Measurements from ENCODE around the gene XKR7. TPM values are rescaled to one million over a fixed set of nuclear protein-coding genes. Genes with fewer than 3 reads are reported as not detected.

XKR7 gene
- total RNA-seq, 1 donor from 2014 or later, result 0.48 TPM

DNA sequence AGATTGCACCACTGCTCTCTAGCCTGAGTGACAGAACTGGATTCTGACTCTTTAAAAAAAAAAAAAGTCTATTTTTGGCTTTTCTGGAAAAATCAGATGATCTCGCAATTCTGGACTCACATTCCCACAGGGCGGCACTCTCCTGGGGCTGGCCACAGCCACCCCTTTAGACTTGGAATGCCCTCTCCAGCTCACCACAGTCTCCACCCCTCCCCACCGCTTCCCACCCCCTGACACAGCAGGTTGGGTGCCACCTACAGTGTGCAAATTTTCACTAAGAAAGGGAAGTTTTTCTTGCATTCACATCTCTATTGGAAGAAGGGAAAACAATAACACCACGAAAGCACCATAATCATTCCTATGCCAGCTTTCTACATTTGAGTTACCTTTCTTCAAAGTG, 31.5 kb upstream of the XKR7 start:
- TF ChIP-seq, protein P1, sequence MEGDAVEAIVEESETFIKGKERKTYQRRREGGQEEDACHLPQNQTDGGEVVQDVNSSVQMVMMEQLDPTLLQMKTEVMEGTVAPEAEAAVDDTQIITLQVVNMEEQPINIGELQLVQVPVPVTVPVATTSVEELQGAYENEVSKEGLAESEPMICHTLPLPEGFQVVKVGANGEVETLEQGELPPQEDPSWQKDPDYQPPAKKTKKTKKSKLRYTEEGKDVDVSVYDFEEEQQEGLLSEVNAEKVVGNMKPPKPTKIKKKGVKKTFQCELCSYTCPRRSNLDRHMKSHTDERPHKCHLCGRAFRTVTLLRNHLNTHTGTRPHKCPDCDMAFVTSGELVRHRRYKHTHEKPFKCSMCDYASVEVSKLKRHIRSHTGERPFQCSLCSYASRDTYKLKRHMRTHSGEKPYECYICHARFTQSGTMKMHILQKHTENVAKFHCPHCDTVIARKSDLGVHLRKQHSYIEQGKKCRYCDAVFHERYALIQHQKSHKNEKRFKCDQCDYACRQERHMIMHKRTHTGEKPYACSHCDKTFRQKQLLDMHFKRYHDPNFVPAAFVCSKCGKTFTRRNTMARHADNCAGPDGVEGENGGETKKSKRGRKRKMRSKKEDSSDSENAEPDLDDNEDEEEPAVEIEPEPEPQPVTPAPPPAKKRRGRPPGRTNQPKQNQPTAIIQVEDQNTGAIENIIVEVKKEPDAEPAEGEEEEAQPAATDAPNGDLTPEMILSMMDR (IDR thresholded peaks at IDR 0.05; ENCODE audit: insufficient read depth, low read depth, low read length), result no peak
- no peak for TF ChIP-seq EZH2 (IDR thresholded peaks at IDR 0.05; ENCODE audit: insufficient read depth, low read length)
- Mint-ChIP-seq H3K36me3 (ENCODE audit: low read depth, unreplicated experiment) (no peaks in the 10 kb centered on the region), H3K4me3 (ENCODE audit: unreplicated experiment) (no peak overlapping the region), H3K27me3 (ENCODE audit: low read depth, unreplicated experiment) (peaks cover 9% of the 10 kb centered on the region), H3K9me3 (ENCODE audit: unreplicated experiment) (no peaks in the 10 kb centered on the region), H3K4me1 (ENCODE audit: low read depth, unreplicated experiment) (no peaks in the 10 kb centered on the region), H3K27ac (ENCODE audit: unreplicated experiment) (no peak overlapping the region)
- H3K79me2 ChIP-seq (ENCODE audit: insufficient read depth, low read length), result no peaks in the 10 kb centered on the region
- no peaks in the 10 kb centered on the region for H3K36me3 ChIP-seq (ENCODE audit: insufficient read depth, low read length)
- H3K4me1 ChIP-seq (ENCODE audit: insufficient read depth, low read length), result no peaks in the 10 kb centered on the region
- H3K9ac ChIP-seq (ENCODE audit: low read length), result no peak overlapping the region
- H3K9me3 ChIP-seq (ENCODE audit: insufficient read depth, low read depth, low read length), result no peaks in the 10 kb centered on the region
- FAIRE-seq, result no peak
- no peak overlapping the region for H3K27ac ChIP-seq (ENCODE audit: low read depth, low read length)
- no peak overlapping the region for H2AFZ ChIP-seq (ENCODE audit: low read depth, low read length)
- H3K4me2 ChIP-seq (ENCODE audit: low read length), result no peak overlapping the region
- H3K27me3 ChIP-seq (ENCODE audit: insufficient read depth, low read length), result no peaks in the 10 kb centered on the region
- no peak overlapping the region for H3K4me3 ChIP-seq (ENCODE audit: insufficient read depth, low read depth, low read length)
- no peaks in the 10 kb centered on the region for H4K20me1 ChIP-seq (ENCODE audit: insufficient read depth, low read length)
- DNase-seq (ENCODE audit: low read depth), result no peak

DNA sequence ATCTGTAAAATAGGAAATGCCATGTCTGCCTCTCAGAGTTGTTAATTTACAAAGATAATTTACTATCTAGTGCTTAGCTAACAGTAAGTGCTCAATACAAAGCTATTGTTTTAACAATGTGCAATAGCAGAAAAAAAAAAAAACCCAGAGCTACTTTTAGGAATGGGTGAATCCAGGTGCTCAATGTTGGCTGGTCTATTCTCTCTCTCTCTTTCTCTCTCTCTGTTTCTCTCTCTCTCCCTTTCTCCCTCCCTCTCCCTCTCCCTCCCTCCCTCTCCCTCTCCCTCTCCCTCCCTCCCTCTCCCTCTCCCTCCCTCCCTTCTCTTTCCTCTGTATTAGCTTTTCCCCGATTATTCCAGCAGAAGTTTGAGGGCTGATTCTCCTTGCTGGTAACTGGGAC, 30.1 kb upstream of the XKR7 start:
- Histone ChIP-seq H3K4me3 (ENCODE audit: insufficient read depth, low read depth, low read length) (no peak overlapping the region), H2AFZ (ENCODE audit: low read depth, low read length) (no peak overlapping the region), H3K27ac (ENCODE audit: low read depth, low read length) (no peak overlapping the region), H3K9me3 (ENCODE audit: insufficient read depth, low read depth, low read length) (no peaks in the 10 kb centered on the region), H4K20me1 (ENCODE audit: insufficient read depth, low read length) (no peaks in the 10 kb centered on the region), H3K4me1 (ENCODE audit: insufficient read depth, low read length) (no peaks in the 10 kb centered on the region), H3K9ac (ENCODE audit: low read length) (no peak overlapping the region), H3K4me2 (ENCODE audit: low read length) (no peak overlapping the region), H3K27me3 (ENCODE audit: insufficient read depth, low read length) (no peaks in the 10 kb centered on the region), H3K79me2 (ENCODE audit: insufficient read depth, low read length) (no peaks in the 10 kb centered on the region), H3K36me3 (ENCODE audit: insufficient read depth, low read length) (no peaks in the 10 kb centered on the region)
- FAIRE-seq (no peak), DNase-seq (ENCODE audit: low read depth) (no peak)
- peaks cover 6% of the 10 kb centered on the region for H3K36me3 Mint-ChIP-seq (ENCODE audit: low read depth, unreplicated experiment)
- H3K4me1 Mint-ChIP-seq (ENCODE audit: low read depth, unreplicated experiment), result no peaks in the 10 kb centered on the region
- no peak overlapping the region for H3K27ac Mint-ChIP-seq (ENCODE audit: unreplicated experiment)
- TF ChIP-seq, protein P1 (IDR thresholded peaks at IDR 0.05; ENCODE audit: insufficient read depth, low read depth, low read length), result no peak
- TF ChIP-seq EZH2 (IDR thresholded peaks at IDR 0.05; ENCODE audit: insufficient read depth, low read length), result no peak
- H3K4me3 Mint-ChIP-seq (ENCODE audit: unreplicated experiment), result no peak overlapping the region
- H3K27me3 Mint-ChIP-seq (ENCODE audit: low read depth, unreplicated experiment), result peaks cover 8% of the 10 kb centered on the region
- H3K9me3 Mint-ChIP-seq (ENCODE audit: unreplicated experiment), result no peaks in the 10 kb centered on the region

DNA sequence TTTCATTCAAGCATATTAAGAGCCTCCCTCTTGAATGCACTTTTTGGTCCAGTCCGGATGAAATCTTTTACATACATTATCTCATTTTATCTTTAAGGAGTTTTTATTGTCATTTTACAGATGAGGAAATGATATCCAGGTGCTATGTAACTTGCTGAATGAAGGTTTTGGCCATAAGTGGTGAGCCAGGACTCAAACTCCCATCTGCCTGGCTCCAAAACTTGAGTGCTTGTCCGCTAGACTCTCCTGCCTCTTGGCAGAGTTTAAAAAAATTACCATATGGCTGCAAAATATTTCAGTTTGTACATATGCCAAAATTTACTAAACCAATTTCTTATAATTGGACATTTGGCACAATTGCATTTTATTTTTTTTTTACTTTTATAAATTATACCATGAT, 28.3 kb upstream of the XKR7 start:
- DNase-seq (ENCODE audit: low read depth), result no peak
- no peak overlapping the region for H3K27ac Mint-ChIP-seq (ENCODE audit: unreplicated experiment)
- no peaks in the 10 kb centered on the region for H3K4me1 Mint-ChIP-seq (ENCODE audit: low read depth, unreplicated experiment)
- no peaks in the 10 kb centered on the region for H3K27me3 ChIP-seq (ENCODE audit: insufficient read depth, low read length)
- H3K9ac ChIP-seq (ENCODE audit: low read length), result no peak overlapping the region
- no peak overlapping the region for H3K4me3 ChIP-seq (ENCODE audit: insufficient read depth, low read depth, low read length)
- H3K27ac ChIP-seq (ENCODE audit: low read depth, low read length), result no peak overlapping the region
- H3K9me3 ChIP-seq (ENCODE audit: insufficient read depth, low read depth, low read length), result no peaks in the 10 kb centered on the region
- no peak overlapping the region for H3K4me2 ChIP-seq (ENCODE audit: low read length)
- TF ChIP-seq EZH2 (IDR thresholded peaks at IDR 0.05; ENCODE audit: insufficient read depth, low read length), result no peak
- TF ChIP-seq, protein P1 (IDR thresholded peaks at IDR 0.05; ENCODE audit: insufficient read depth, low read depth, low read length), result no peak
- H2AFZ ChIP-seq (ENCODE audit: low read depth, low read length), result no peak overlapping the region
- H3K27me3 Mint-ChIP-seq (ENCODE audit: low read depth, unreplicated experiment), result peaks cover 6% of the 10 kb centered on the region
- FAIRE-seq, result no peak
- no peak overlapping the region for H3K4me3 Mint-ChIP-seq (ENCODE audit: unreplicated experiment)
- no peaks in the 10 kb centered on the region for H3K9me3 Mint-ChIP-seq (ENCODE audit: unreplicated experiment)
- peaks cover 2% of the 10 kb centered on the region for H4K20me1 ChIP-seq (ENCODE audit: insufficient read depth, low read length)
- no peaks in the 10 kb centered on the region for H3K79me2 ChIP-seq (ENCODE audit: insufficient read depth, low read length)
- no peaks in the 10 kb centered on the region for H3K36me3 ChIP-seq (ENCODE audit: insufficient read depth, low read length)
- peaks cover 17% of the 10 kb centered on the region for H3K36me3 Mint-ChIP-seq (ENCODE audit: low read depth, unreplicated experiment)
- no peaks in the 10 kb centered on the region for H3K4me1 ChIP-seq (ENCODE audit: insufficient read depth, low read length)
